Measurements from ENCODE around the gene USP40.
A peak's percentile ranks its signal among the peaks of the same experiment; 100 is the strongest.

USP40 gene

DNA sequence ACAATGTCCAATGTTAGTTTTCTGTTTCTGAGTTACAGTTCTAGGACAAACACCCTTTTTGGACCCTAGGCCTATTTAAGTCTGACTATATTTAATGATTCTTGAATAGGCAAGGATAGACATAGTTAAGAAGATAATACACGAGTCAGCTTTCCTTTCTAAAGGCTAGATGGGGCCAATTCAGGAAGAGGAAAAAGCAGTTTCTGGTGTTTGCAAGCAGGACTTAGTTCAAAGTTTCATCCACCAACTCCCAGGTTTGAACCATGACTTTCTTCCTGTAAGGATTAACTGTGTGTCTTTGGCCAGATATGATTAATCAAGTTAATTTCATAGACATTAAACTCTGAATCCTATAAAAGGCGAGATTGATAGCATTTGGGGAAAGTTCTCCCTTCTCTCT is 66.7 kb downstream of the USP40 start:
- H2AK5ac ChIP-seq (ENCODE audit: low read length): no peak overlapping the region
- no peak overlapping the region for H3K4me3 ChIP-seq (ENCODE audit: low read length)
- H3K79me2 ChIP-seq (ENCODE audit: control insufficient read depth, insufficient read depth, low read length): no peaks in the 10 kb centered on the region
- H3K9ac ChIP-seq (ENCODE audit: low read length): no peak overlapping the region
- no CpG with 5 or more reads among the region's 2 CpGs for WGBS (ENCODE audit: extremely low coverage, insufficient coverage, low lambda C conversion rate)
- H4K5ac ChIP-seq (ENCODE audit: low read length): no peak overlapping the region
- H3K56ac ChIP-seq (ENCODE audit: low read length): no peak overlapping the region
- H4K8ac ChIP-seq (ENCODE audit: low read depth, low read length): no peak overlapping the region
- H3K79me1 ChIP-seq (ENCODE audit: low read length): no peaks in the 10 kb centered on the region
- no peak overlapping the region for H3K18ac ChIP-seq (ENCODE audit: low read length)
- H3K4ac ChIP-seq (ENCODE audit: low read depth, low read length): no peak overlapping the region
- H2BK15ac ChIP-seq (replicated peaks; ENCODE audit: low read depth): no peak overlapping the region
- H3K4me1 ChIP-seq (ENCODE audit: control insufficient read depth, low read depth, low read length): no peaks in the 10 kb centered on the region
- H2BK5ac ChIP-seq (ENCODE audit: low read length): no peak overlapping the region
- H3K23ac ChIP-seq (ENCODE audit: low read length): no peak overlapping the region
- no peaks in the 10 kb centered on the region for H3K27me3 ChIP-seq (ENCODE audit: insufficient read depth, low read length, poor library complexity)
- no peak overlapping the region for H3K27ac ChIP-seq (ENCODE audit: low read depth, low read length)
- no peaks in the 10 kb centered on the region for H3K36me3 ChIP-seq (ENCODE audit: control insufficient read depth, insufficient read depth, low read length)
- no peak overlapping the region for H3K4me2 ChIP-seq (ENCODE audit: low read length)
- no peak overlapping the region for H2BK120ac ChIP-seq (ENCODE audit: low read depth, low read length)
- no peak for DNase-seq

GRCh38 chr2:233498126-233498525 is 68.5 kb downstream of the USP40 start:
- Histone ChIP-seq H2BK120ac (ENCODE audit: low read depth, low read length) (no peak overlapping the region), H3K79me1 (ENCODE audit: low read length) (no peaks in the 10 kb centered on the region), H4K5ac (ENCODE audit: low read length) (no peak overlapping the region), H3K9ac (ENCODE audit: low read length) (no peak overlapping the region), H3K23ac (ENCODE audit: low read length) (no peak overlapping the region), H3K27ac (ENCODE audit: low read depth, low read length) (no peak overlapping the region), H2BK5ac (ENCODE audit: low read length) (no peak overlapping the region), H3K4me1 (ENCODE audit: control insufficient read depth, low read depth, low read length) (no peaks in the 10 kb centered on the region), H2BK15ac (replicated peaks; ENCODE audit: low read depth) (no peak overlapping the region), H3K4me2 (ENCODE audit: low read length) (no peak overlapping the region), H3K4ac (ENCODE audit: low read depth, low read length) (no peak overlapping the region), H3K36me3 (ENCODE audit: control insufficient read depth, insufficient read depth, low read length) (no peaks in the 10 kb centered on the region), H2AK5ac (ENCODE audit: low read length) (no peak overlapping the region), H3K56ac (ENCODE audit: low read length) (no peak overlapping the region), H3K79me2 (ENCODE audit: control insufficient read depth, insufficient read depth, low read length) (no peaks in the 10 kb centered on the region), H3K18ac (ENCODE audit: low read length) (no peak overlapping the region), H3K4me3 (ENCODE audit: low read length) (no peak overlapping the region), H4K8ac (ENCODE audit: low read depth, low read length) (no peak overlapping the region), H3K27me3 (ENCODE audit: insufficient read depth, low read length, poor library complexity) (no peaks in the 10 kb centered on the region)
- no CpG with 5 or more reads among the region's 2 CpGs for WGBS (ENCODE audit: extremely low coverage, insufficient coverage, low lambda C conversion rate)
- DNase-seq: no peak

DNA sequence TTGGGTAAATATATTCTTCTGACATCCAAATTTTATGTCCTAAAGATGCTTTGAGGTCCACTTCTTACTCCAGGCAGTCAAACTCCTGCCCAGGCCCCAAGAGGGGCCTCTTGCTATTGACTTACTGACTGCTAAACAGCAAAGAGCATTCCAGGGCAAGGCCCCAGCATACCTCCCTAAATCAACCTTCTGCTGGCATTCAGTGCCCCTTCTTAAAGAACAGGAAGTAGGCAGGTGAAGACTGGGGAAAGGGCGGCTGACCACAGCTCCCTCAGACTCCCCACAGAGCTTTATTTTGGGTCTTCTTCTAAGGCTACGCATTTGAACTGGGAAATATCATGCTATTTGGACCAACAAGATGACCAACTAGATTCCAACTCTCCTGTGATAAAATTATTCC is 68.9 kb downstream of the USP40 start:
- Histone ChIP-seq H3K18ac (ENCODE audit: low read length) (no peak overlapping the region), H4K8ac (ENCODE audit: low read depth, low read length) (no peak overlapping the region), H2AK5ac (ENCODE audit: low read length) (no peak overlapping the region), H3K79me2 (ENCODE audit: control insufficient read depth, insufficient read depth, low read length) (no peaks in the 10 kb centered on the region), H3K27me3 (ENCODE audit: insufficient read depth, low read length, poor library complexity) (no peaks in the 10 kb centered on the region), H3K4me2 (ENCODE audit: low read length) (no peak overlapping the region), H2BK120ac (ENCODE audit: low read depth, low read length) (no peak overlapping the region), H3K27ac (ENCODE audit: low read depth, low read length) (no peak overlapping the region), H3K79me1 (ENCODE audit: low read length) (no peaks in the 10 kb centered on the region), H4K5ac (ENCODE audit: low read length) (no peak overlapping the region), H3K4ac (ENCODE audit: low read depth, low read length) (no peak overlapping the region), H3K23ac (ENCODE audit: low read length) (no peak overlapping the region), H3K56ac (ENCODE audit: low read length) (no peak overlapping the region), H3K4me1 (ENCODE audit: control insufficient read depth, low read depth, low read length) (no peaks in the 10 kb centered on the region), H2BK15ac (replicated peaks; ENCODE audit: low read depth) (no peak overlapping the region), H3K9ac (ENCODE audit: low read length) (no peak overlapping the region), H3K36me3 (ENCODE audit: control insufficient read depth, insufficient read depth, low read length) (no peaks in the 10 kb centered on the region), H2BK5ac (ENCODE audit: low read length) (no peak overlapping the region), H3K4me3 (ENCODE audit: low read length) (no peak overlapping the region)
- peak; percentile 7 for DNase-seq
- no CpG with 5 or more reads among the region's 2 CpGs for WGBS (ENCODE audit: extremely low coverage, insufficient coverage, low lambda C conversion rate)

- WGBS (ENCODE audit: extremely low coverage, insufficient coverage, low lambda C conversion rate): 100% methylated on average over 1 of the region's 10 CpGs
- Histone ChIP-seq H3K27ac (ENCODE audit: low read depth, low read length) (no peak overlapping the region), H3K18ac (ENCODE audit: low read length) (no peak overlapping the region), H3K4me2 (ENCODE audit: low read length) (no peak overlapping the region), H3K4me3 (ENCODE audit: low read length) (no peak overlapping the region), H3K4ac (ENCODE audit: low read depth, low read length) (no peak overlapping the region), H2BK5ac (ENCODE audit: low read length) (no peak overlapping the region), H3K9ac (ENCODE audit: low read length) (no peak overlapping the region), H4K8ac (ENCODE audit: low read depth, low read length) (no peak overlapping the region), H3K4me1 (ENCODE audit: control insufficient read depth, low read depth, low read length) (no peaks in the 10 kb centered on the region), H4K5ac (ENCODE audit: low read length) (no peak overlapping the region), H2BK15ac (replicated peaks; ENCODE audit: low read depth) (no peak overlapping the region), H3K79me1 (ENCODE audit: low read length) (no peaks in the 10 kb centered on the region), H3K56ac (ENCODE audit: low read length) (no peak overlapping the region), H3K79me2 (ENCODE audit: control insufficient read depth, insufficient read depth, low read length) (no peaks in the 10 kb centered on the region), H3K27me3 (ENCODE audit: insufficient read depth, low read length, poor library complexity) (no peaks in the 10 kb centered on the region), H2BK120ac (ENCODE audit: low read depth, low read length) (no peak overlapping the region), H3K23ac (ENCODE audit: low read length) (no peak overlapping the region), H3K36me3 (ENCODE audit: control insufficient read depth, insufficient read depth, low read length) (no peaks in the 10 kb centered on the region), H2AK5ac (ENCODE audit: low read length) (no peak overlapping the region)
- DNase-seq: no peak
Observed at GRCh38 chr2:233495503-233496496, 70.8 kb downstream of the USP40 start.

- no peaks in the 10 kb centered on the region for H3K79me2 ChIP-seq (ENCODE audit: control insufficient read depth, insufficient read depth, low read length)
- WGBS (ENCODE audit: extremely low coverage, insufficient coverage, low lambda C conversion rate): no CpG with 5 or more reads among the region's 4 CpGs
- no peak overlapping the region for H3K27ac ChIP-seq (ENCODE audit: low read depth, low read length)
Observed at GRCh38 chr2:233492751-233493150, 73.8 kb downstream of the USP40 start.

More at GRCh38 chr2:233492751-233493150, 73.8 kb downstream of the USP40 start:
- H2BK120ac ChIP-seq (ENCODE audit: low read depth, low read length): no peak overlapping the region
- DNase-seq: no peak
- no peak overlapping the region for H2BK5ac ChIP-seq (ENCODE audit: low read length)
- no peak overlapping the region for H3K4me2 ChIP-seq (ENCODE audit: low read length)
- no peak overlapping the region for H3K4me3 ChIP-seq (ENCODE audit: low read length)
- no peak overlapping the region for H3K4ac ChIP-seq (ENCODE audit: low read depth, low read length)
- H2BK15ac ChIP-seq (replicated peaks; ENCODE audit: low read depth): no peak overlapping the region
- H4K8ac ChIP-seq (ENCODE audit: low read depth, low read length): no peak overlapping the region
- H3K79me1 ChIP-seq (ENCODE audit: low read length): no peaks in the 10 kb centered on the region
- H4K5ac ChIP-seq (ENCODE audit: low read length): no peak overlapping the region
- no peak overlapping the region for H3K56ac ChIP-seq (ENCODE audit: low read length)
- no peaks in the 10 kb centered on the region for H3K36me3 ChIP-seq (ENCODE audit: control insufficient read depth, insufficient read depth, low read length)
- no peaks in the 10 kb centered on the region for H3K4me1 ChIP-seq (ENCODE audit: control insufficient read depth, low read depth, low read length)
- no peak overlapping the region for H3K18ac ChIP-seq (ENCODE audit: low read length)
- H3K27me3 ChIP-seq (ENCODE audit: insufficient read depth, low read length, poor library complexity): no peaks in the 10 kb centered on the region
- H3K23ac ChIP-seq (ENCODE audit: low read length): no peak overlapping the region
- H3K9ac ChIP-seq (ENCODE audit: low read length): no peak overlapping the region
- no peak overlapping the region for H2AK5ac ChIP-seq (ENCODE audit: low read length)

All from mesendoderm (in vitro differentiated cells).